AG08396 (cell line): ENCODE measurements around the gene RAD51C.
"Not testable (repeated sequence)": the region's sequence is repeated elsewhere in the genome, so short reads cannot be mapped to it uniquely, and the experiment has no call there.

Source experiments
- DNase-seq: peaks from one replicate; pipeline ENCODE4 v3.0.0; 2012; ENCODE audit warnings: low spot score, mixed read lengths

Gene RAD51C

DNA sequence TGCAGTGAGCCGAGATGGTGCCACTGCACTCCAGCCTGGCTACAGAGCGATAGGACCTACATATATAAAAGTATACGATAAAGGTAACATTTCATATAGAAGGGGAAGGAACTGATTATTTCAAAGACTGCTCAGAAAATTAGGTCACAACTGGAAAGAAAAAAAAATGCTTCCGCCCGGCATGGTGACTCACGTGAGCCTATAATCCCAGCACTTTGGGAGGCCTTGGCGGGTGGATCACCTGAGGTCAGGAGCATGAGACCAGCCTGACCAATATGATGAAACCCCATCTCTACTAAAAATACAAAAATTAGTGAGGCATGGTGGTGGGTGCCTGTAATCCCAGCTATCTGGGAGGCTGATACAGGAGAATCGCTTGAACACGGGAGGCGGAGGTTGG is 8.4 kb upstream of the RAD51C start:
- DNase-seq = no peak

DNA sequence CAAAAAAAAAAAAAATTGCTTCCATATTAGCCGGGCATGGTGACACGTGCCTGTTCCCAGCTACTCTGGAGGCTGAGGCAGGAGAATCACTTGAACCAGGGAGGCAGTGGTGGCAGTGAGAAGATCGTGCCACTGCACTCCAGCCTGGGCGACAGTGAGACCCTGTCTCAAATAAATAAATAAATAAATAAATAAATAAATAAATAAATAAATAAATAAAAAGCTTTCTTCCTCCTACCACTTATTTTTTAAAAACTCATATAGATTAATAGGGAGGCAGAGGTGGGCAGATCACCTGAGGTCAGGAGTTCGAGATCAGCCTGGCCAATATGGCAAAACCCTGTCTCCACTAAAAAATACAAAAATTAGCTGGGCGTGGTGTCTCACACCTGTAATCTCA is 7.9 kb upstream of the RAD51C start:
- not testable (repeated sequence) for DNase-seq

DNA sequence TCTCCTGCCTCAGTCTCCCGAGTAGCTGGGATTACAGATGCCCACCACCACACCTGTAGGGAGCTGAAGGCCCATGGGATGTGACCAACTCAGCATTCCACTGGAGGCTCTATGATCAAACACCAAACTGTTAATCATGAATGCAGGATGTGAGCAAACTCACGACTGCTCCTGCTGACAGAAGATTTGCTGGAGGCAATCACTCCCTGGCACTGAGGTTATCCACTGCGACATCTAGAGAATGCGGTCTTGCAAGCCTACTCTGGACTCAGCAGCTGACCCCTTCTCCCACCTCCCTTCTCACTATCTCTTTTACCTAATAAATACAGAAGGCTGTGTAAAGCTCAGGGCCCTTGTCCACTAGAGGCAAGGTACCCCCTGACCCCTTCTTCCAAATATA is 5.4 kb upstream of the RAD51C start:
- no peak for DNase-seq

DNA sequence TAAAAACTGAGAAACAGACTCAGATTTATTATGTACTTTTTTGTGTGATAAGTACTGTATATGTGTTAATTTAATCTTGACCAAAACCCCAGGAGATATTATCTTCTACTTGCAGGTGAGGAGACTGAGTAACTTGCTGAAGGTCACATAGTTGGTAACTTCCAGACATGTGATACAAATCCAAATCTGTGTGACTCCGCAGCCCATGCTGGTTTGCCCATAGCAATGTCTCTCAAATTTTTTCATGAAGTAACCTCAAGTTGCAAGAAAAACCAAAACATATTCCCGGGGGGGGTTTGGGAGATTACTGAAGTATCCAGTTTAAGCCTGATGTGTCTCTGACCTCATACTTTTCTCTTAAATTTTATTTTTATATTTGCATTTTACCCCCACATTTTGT is 3.9 kb upstream of the RAD51C start:
- no peak for DNase-seq

DNA sequence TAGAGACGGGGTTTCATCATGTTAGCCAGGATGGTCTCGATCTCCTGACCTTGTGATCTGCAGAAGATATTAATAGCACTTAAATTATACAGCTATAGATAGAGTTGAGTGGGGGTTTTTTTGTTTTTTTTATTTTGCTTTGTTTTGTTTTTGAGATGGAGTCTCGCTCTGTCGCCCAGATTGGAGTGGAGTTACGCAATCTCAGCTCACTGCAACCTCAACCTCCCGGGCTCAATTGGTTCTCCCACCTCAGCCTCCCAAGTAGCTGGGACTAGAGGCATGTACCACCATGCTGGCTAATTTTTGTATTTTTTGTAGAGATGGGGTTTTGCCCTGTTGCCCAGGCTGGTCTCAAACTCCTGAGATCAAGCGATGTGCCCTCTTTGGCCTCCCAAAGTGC is 2.4 kb upstream of the RAD51C start:
- not testable (repeated sequence) for DNase-seq

DNA sequence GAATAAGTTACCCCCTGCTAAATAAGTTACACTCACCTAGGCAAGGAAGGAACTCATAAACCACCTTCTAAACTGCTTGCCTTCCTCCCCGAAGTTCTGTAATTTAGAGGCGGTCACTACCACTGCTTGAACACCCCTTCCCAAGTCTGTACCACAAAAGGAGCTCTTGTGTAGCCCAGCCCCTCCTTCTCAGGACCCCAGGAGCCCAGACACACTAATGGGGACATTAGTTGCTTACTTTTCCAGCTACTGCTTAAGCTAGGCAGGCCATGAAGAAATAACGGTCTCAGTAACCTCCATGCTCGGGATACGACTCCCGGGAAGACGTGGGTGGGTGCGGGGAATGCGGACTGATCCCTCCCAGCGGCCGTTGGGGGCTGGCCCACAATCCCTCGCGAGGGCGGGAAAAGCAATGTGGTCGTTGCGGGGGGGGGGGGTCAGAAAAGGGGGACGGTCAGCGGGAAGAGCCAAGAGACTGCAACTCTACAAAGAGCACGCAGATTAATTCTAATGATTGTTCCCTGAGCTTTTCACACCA is 632 bp upstream of the RAD51C start, which contains the start of gene TEX14:
Gene TEX14, minus strand, starts transcription at position 345 of the 538 bp plus-strand sequence. CDS start 40,044 bp downstream, outside the sequence.
- DNase-seq = no peak

- DNase-seq = no peak
These were observed 806 bp downstream of the RAD51C start for GRCh38 chr17:58693208-58693607.

DNA sequence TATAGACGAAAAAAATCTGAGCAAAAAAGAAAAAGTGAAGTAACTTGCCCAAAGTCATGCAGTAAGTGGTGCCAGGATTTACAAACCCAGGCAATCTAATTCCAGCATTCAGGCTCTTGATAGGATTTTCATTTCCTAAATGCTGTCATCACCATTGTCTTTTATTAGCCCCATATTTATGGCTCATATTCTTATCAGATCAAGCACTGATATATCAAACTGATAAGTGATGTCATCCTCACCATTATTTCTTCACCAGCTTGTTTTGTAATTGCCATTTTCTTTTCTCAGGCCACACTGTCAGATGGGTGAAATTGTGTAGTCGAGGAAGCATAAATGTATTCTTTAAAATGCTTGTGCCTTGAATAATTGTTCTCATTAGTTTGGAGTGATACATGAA is 1.3 kb downstream of the RAD51C start:
- DNase-seq = no peak

DNA sequence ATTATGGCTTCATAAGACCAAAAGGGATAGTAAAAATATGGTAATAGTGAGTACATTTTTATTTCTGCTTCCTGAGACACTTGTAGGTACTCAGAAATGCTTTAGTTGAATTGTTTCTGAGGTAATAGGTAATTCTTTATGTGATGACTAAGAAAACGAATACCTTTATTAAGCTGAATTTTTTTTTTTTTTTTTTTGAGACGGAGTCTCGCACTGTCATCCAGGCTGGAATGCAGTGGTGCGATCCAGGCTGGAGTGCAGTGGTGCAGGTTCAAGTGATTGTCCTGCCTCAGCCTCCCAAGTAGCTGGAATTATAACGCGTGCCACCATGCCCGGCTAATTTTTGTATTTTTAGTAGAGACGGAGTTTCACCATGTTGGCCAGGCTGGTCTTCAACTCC is 1.9 kb downstream of the RAD51C start:
- no peak for DNase-seq

DNA sequence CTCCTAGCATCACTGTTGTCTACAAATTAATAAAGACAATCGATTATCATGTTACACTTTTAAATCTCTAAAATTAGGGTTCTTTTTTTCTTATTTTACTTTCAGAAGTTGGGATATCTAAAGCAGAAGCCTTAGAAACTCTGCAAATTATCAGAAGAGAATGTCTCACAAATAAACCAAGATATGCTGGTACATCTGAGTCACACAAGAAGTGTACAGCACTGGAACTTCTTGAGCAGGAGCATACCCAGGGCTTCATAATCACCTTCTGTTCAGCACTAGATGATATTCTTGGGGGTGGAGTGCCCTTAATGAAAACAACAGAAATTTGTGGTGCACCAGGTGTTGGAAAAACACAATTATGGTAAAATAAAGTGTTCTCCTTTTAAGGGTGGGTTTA is 2.4 kb downstream of the RAD51C start:
- no peak for DNase-seq

DNA sequence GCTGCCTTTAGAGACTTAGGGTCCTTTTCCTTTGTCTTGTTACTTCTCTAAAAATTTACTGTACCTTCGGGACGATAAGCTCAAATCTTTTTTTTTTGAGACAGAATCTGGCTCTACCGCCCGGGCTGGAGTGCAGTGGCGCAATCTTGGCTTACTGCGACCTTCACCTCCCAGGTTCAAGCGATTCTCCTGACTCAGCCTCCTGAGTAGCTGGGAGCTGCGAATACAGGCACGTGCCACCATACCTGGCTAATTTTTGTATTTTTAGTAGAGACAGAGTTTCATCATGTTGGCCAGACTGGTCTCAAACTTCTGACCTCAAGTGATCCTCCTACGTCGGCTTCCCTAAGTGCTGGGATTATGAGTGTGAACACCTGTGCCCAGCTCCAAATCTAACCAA is 7.4 kb downstream of the RAD51C start:
- DNase-seq = no peak

DNA sequence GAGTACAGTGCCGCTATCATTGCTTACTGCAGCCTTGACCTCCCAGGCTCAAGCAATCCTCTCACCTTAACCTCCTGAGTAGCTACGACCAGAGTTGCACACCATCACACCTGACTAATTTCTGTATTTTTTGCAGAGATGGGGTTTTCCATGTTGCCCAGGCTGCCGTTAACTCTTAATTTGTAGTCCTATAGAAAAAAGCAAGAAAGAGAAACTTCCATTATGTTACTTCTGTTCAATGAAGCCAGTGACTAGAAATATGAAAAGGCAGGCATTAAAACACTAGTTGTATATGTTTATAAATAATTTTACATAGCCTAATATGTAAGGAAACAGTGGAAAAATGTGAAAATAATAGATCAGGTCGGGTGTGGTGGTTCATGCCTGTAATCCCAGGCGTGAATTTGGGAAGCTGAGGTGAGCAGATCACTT is 9.7 kb downstream of the RAD51C start:
- DNase-seq = no peak

DNA sequence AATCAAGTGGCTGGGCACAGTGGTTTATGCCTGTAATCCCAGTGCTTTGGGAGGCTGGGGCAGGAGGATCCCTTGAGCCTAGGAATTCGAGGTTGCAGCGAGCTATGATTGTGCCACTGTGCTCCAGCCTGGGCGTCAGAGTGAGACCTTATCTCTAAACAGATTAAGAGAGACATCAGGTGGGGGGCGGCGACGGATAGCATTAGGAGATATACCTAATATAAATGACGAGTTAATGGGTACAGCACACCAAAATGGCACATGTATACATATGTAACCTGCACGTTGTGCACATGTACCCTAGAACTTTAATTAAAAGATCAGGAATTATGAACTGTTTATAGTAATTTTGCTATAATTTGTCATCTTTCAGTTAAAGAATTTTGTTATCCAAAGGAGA is 10.3 kb downstream of the RAD51C start:
- no peak for DNase-seq

DNA sequence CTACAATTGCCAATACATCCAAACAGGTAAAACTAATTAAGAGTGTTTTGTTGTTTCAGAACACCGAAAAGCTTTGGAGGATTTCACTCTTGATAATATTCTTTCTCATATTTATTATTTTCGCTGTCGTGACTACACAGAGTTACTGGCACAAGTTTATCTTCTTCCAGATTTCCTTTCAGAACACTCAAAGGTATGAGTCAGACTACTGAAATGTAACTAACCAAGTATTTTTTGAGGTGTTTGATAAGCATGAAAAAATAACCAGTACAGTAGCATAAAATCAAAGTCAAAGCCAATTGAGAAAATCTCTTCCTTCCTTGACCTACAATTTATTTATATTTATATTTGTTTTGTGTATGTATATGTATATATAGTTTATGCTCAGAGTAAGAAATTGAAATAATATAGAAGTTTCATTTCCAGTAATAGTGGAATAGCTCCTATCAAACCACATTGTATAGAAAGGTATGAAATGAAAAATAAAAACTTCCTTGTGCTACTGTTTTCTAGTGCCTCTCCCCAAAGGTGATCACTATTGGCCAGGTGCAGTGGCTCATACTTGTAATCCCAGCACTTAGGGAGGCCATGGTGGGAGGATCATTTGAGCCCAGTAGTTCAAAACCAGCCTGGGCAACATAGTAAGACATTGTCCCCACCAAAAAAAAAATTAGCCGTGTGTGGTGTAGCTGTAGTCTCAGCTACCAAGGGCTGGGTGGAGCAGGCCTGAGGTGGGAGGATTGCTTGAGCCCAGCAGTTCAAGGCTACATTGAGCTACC is 10.9 kb downstream of the RAD51C start:
- peak; percentile 43 for DNase-seq

- DNase-seq = no peak
These were observed 11.5 kb downstream of the RAD51C start for GRCh38 chr17:58703916-58704286.

DNA sequence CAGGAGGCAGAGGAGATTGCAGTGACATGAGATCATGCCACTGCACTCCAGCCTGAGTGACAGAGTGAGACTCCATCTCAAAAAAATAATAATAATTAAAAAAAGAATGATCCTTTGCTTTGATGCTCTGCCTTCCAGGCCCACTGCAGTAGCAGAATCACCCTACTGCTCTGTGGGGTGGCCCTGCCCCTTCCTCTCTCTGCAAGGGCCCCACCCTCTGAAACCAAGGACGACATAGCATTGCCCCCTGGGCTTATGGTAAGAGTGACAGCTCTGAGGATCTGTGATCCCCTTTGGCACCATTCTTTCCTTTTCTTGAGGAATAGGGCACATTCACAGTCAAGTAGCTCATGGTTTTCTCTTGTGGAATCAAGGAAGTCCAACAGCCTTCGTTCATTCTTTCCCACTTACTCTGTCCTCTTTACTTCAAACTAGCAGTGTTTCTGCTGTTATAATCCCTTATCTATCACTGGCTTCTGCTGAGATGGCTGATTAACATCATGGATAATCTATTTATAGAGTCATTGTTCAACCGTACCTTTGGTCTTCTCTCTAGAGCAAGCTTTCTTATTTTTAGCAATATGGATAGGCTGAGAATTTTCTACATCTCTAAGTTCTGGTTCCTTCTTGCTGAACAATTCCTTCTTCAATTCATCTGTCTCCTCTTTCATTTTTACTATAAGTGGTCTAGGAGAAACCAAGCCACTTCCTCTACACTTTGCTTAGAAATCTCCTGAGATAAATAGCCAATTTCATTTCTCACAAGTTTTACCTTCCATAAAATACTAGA is 14.1 kb downstream of the RAD51C start:
- no peak for DNase-seq

- DNase-seq = peak; percentile 10
These were observed 18.6 kb downstream of the RAD51C start for GRCh38 chr17:58710948-58711552.

GRCh38 chr17:58722274-58722673 is 29.9 kb downstream of the RAD51C start:
- no peak for DNase-seq

DNA sequence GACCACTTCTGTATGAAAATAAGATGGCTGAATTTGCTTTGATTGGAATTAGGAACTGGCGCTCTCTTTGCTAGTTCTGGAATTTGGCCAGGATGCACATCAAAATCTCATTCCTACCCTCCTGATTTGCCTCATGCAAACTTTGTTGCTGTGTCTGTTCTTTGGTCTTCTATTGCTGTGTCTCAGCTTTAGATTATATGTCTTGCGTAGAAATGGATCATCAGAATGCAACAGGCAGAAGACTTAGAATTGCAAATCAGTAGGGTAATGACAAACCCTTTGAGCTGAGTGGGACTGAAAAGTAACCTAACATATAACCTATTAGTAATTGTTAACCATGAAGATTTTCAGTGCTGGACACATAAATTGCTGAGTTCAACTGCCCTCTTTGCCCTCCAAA is 30.3 kb downstream of the RAD51C start:
- DNase-seq = no peak

GRCh38 chr17:58728798-58729197 is 36.4 kb downstream of the RAD51C start:
- DNase-seq = no peak

DNA sequence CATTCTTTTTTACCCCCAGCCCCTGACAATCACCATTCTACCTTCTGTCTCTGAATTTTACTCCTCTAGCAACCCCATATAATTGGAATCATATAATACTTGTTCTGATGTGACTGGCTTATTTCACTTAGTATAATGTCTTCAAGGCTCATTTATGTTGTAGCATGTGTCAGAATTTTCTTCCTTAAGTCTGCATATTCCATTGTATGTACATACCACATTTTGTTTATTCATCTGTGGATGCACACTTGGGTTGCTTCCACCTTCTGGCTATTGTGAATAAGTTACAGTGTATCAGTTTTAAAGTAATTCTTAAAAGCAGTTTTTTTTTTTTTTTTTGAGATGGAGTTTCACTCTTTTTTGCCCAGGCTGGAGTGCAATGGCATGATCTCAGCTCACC is 38.5 kb downstream of the RAD51C start:
- DNase-seq = no peak

GRCh38 chr17:58734040-58734439 is 41.6 kb downstream of the RAD51C start:
- DNase-seq = no peak

DNA sequence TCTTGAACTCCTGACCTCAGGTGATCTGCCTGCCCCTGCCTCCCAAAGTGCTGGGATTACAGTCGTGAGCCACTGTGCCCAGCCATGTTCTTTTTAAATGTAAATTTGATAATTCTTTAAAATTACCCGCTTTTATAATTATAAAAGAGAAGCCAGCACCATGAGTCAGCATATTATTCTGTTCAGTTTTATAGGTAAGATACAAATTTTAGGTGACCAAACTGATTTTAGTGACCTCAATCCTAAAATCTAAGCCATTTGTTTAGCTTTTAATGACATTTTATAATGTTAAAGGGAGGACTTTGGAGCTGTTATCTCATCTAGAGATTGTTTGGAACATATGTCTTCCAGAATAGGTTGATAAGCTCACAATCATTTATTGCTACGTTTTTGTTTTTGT is 42.4 kb downstream of the RAD51C start:
- DNase-seq = no peak
